Measurements from ENCODE around the gene NCKAP1. TPM values are rescaled to one million over a fixed set of nuclear protein-coding genes. Genes with fewer than 3 reads are reported as not detected.

NCKAP1 gene
- total RNA-seq, 4 donors from 2014 or later: 94.5 to 146 (median 116) TPM

- no peak for TF ChIP-seq EP300 (IDR thresholded peaks at IDR 0.05)
- TF ChIP-seq POLR2A (IDR thresholded peaks at IDR 0.05): no peak
- TF ChIP-seq POLR2AphosphoS5 (IDR thresholded peaks at IDR 0.05): no peak
- TF ChIP-seq, protein P1, sequence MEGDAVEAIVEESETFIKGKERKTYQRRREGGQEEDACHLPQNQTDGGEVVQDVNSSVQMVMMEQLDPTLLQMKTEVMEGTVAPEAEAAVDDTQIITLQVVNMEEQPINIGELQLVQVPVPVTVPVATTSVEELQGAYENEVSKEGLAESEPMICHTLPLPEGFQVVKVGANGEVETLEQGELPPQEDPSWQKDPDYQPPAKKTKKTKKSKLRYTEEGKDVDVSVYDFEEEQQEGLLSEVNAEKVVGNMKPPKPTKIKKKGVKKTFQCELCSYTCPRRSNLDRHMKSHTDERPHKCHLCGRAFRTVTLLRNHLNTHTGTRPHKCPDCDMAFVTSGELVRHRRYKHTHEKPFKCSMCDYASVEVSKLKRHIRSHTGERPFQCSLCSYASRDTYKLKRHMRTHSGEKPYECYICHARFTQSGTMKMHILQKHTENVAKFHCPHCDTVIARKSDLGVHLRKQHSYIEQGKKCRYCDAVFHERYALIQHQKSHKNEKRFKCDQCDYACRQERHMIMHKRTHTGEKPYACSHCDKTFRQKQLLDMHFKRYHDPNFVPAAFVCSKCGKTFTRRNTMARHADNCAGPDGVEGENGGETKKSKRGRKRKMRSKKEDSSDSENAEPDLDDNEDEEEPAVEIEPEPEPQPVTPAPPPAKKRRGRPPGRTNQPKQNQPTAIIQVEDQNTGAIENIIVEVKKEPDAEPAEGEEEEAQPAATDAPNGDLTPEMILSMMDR (IDR thresholded peaks at IDR 0.05): no peak
- Histone ChIP-seq H3K4me3 (peak overlapping the region; percentile 81), H3K27me3 (no peaks in the 10 kb centered on the region), H3K4me1 (peaks cover 14% of the 10 kb centered on the region), H3K9me3 (no peaks in the 10 kb centered on the region), H3K36me3 (no peaks in the 10 kb centered on the region), H3K27ac (peak overlapping the region; percentile 84)
- WGBS: 1% methylated on average over 8 of the region's 8 CpGs
- no peak for DNase-seq (ENCODE audit: low spot score in 2 of 2)
Observed at GRCh38 chr2:183078163-183078463, 39.9 kb upstream of the NCKAP1 start.

DNA sequence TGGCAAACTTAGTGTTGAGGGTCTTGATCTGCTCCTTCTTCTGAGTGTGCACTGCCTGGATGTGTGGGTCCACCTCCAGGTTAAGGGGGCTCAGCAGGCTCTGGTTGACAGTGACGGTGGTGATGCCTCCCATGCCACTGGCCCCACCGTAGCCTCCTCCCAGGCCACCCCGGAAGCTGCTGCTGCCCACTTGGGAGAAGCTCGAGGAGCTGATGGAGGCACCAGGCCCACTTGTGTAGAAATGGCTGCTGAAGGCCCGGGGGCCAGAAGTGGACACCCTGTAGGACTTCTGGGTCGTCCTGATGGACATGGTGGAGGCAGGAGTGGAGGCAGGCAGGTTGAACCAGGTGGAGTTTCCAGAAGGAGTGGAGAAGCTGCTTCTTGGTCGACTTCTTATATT, 33.9 kb upstream of the NCKAP1 start:
- WGBS: 87% methylated on average over 7 of the region's 7 CpGs
- Histone ChIP-seq H3K36me3 (no peaks in the 10 kb centered on the region), H3K27me3 (no peaks in the 10 kb centered on the region), H3K27ac (no peak overlapping the region), H3K9me3 (no peaks in the 10 kb centered on the region), H3K4me1 (no peaks in the 10 kb centered on the region), H3K4me3 (no peak overlapping the region)
- TF ChIP-seq, protein P1 (IDR thresholded peaks at IDR 0.05): no peak
- TF ChIP-seq EP300 (IDR thresholded peaks at IDR 0.05): no peak
- no peak for TF ChIP-seq POLR2A (IDR thresholded peaks at IDR 0.05)
- no peak for TF ChIP-seq POLR2AphosphoS5 (IDR thresholded peaks at IDR 0.05)
- no peak for DNase-seq (ENCODE audit: low spot score in 2 of 2)

DNA sequence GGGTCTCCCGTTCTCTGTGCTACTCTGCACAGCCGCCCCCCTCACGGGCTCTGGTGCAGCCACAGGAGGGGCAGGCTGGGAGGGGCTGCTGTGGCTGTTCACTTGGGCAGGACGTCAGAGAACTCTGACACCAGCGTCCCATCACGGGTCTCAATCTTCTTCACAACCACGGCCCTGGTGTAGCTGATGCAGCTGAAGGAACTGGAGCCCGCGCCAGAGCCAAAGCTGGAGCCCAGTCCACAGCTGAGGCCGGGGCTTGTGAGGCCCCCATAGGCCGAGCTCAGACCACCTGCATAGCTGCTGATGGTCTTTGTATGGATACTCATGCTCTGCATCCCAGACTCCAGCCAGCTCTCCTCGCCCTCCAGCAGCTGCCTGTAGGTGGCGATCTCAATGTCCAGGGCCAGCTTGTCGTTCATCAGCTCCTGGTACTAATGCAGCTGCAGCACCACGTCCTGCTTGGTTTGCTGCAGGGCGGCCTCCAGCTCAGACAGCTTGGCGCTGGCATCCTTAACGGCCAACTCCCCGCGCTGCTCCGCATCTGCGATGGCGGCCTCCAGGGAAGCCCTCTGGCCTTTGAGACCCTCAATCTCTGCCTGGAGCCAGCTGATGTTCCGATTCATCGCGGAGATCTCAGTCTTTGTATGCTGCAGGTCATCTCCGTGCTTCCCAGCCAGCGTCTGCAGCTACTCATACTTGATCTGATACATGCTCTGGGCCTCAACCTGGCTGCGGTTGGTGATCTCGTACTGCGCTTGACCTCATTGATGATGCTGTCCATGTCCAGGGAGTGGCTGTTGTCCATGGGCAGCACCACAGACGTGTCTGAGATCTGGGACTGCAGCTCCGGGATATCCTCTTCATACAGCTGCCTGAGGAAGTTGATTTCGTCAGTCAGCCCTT, 32.9 kb upstream of the NCKAP1 start:
- TF ChIP-seq, protein P1 (IDR thresholded peaks at IDR 0.05): peak in 1 of 2 donors; percentile 18
- TF ChIP-seq EP300 (IDR thresholded peaks at IDR 0.05): no peak
- Histone ChIP-seq H3K4me3 (no peak overlapping the region), H3K4me1 (no peaks in the 10 kb centered on the region), H3K27me3 (no peaks in the 10 kb centered on the region), H3K27ac (no peak overlapping the region), H3K36me3 (no peaks in the 10 kb centered on the region), H3K9me3 (no peaks in the 10 kb centered on the region)
- WGBS: 75% methylated on average over 27 of the region's 34 CpGs
- no peak for DNase-seq (ENCODE audit: low spot score in 2 of 2)

GRCh38 chr2:183069174-183069573, 30.9 kb upstream of the NCKAP1 start:
- TF ChIP-seq EP300 (IDR thresholded peaks at IDR 0.05) (no peak), POLR2A (IDR thresholded peaks at IDR 0.05) (no peak), POLR2AphosphoS5 (IDR thresholded peaks at IDR 0.05) (no peak)
- TF ChIP-seq, protein P1 (IDR thresholded peaks at IDR 0.05): no peak
- Histone ChIP-seq H3K4me3 (no peak overlapping the region), H3K9me3 (no peaks in the 10 kb centered on the region), H3K27me3 (no peaks in the 10 kb centered on the region), H3K27ac (no peak overlapping the region), H3K4me1 (no peaks in the 10 kb centered on the region), H3K36me3 (no peaks in the 10 kb centered on the region)
- 100% methylated on average over 1 of the region's 2 CpGs for WGBS
- DNase-seq (ENCODE audit: low spot score in 2 of 2): no peak

GRCh38 chr2:183068561-183068960, 30.3 kb upstream of the NCKAP1 start:
- no peaks in the 10 kb centered on the region for H3K9me3 ChIP-seq
- no peak overlapping the region for H3K4me3 ChIP-seq
- H3K27ac ChIP-seq: no peak overlapping the region
- H3K4me1 ChIP-seq: no peaks in the 10 kb centered on the region
- no peaks in the 10 kb centered on the region for H3K27me3 ChIP-seq
- no peak for DNase-seq (ENCODE audit: low spot score in 2 of 2)
- TF ChIP-seq, protein P1 (IDR thresholded peaks at IDR 0.05): no peak
- TF ChIP-seq POLR2A (IDR thresholded peaks at IDR 0.05): no peak
- no peaks in the 10 kb centered on the region for H3K36me3 ChIP-seq
- WGBS: 83% methylated on average over 2 of the region's 3 CpGs

All from suprapubic skin (tissue), 4 donors.